HEK293T (cell line): ENCODE results near the gene IDS.

Experiments used
- ARNT ChIP-seq: fragments of 450-650 bp; IDR thresholded peaks from 2 replicates; pipeline ENCODE4 v1.6.1; 2017; ENCODE audit warnings: mild to moderate bottlenecking
- BHLHE40 ChIP-seq: fragments of 450-650 bp; IDR thresholded peaks from 2 replicates; pipeline ENCODE4 v1.6.1; 2016; ENCODE audit warnings: mild to moderate bottlenecking, moderate library complexity, borderline replicate concordance
- CTBP1 ChIP-seq: fragments of 450-650 bp; IDR thresholded peaks from 2 replicates; pipeline ENCODE4 v1.6.1; 2016; ENCODE audit warnings: borderline replicate concordance
- FOXA1 ChIP-seq: fragments of 450-650 bp; IDR thresholded peaks from 2 replicates; pipeline ENCODE4 v1.6.1; 2016; ENCODE audit warnings: mild to moderate bottlenecking
- FOXK2 ChIP-seq: fragments of 450-650 bp; IDR thresholded peaks from 2 replicates; pipeline ENCODE4 v1.6.1; 2016; ENCODE audit warnings: mild to moderate bottlenecking
- FOXM1 ChIP-seq: fragments of 450-650 bp; IDR thresholded peaks from 2 replicates; pipeline ENCODE4 v1.6.1; 2017; ENCODE audit warnings: mild to moderate bottlenecking, borderline replicate concordance
- HDGF ChIP-seq: fragments of 450-650 bp; IDR thresholded peaks from 2 replicates; pipeline ENCODE4 v1.6.1; 2017; ENCODE audit warnings: antibody characterized with exemption, borderline replicate concordance
- PKNOX1 ChIP-seq: fragments of 450-650 bp; IDR thresholded peaks from 2 replicates; pipeline ENCODE4 v1.6.1; 2016
- SP1 ChIP-seq: fragments of 450-650 bp; IDR thresholded peaks from 2 replicates; pipeline ENCODE4 v1.6.1; 2017
- SUZ12 ChIP-seq: fragments of 450-650 bp; IDR thresholded peaks from 2 replicates; pipeline ENCODE4 v1.6.1; 2016; ENCODE audit warnings: mild to moderate bottlenecking
- TARDBP ChIP-seq: fragments of 450-650 bp; IDR thresholded peaks from 2 replicates; pipeline ENCODE4 v1.6.1; 2016

DNA sequence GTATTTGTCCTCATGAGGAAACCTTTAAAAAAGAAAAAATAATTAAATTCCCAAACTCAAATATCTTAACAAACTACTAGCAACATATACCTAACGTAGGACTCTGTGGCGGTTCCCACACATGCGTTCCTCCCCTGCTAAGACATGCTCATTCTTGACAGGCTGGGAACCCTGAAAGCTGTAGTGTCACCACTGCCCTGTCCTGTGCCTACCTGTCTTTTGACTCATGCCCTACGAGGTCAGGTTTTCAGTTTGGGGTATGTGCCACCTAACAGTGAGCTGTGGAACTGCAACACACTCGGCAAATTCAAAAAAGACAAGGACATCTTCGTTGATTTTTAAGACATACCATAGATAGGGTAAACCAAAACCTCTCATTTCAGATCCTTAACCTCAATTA, 17.8 kb downstream of the IDS start:
- no peak for TF ChIP-seq BHLHE40
- no peak for TF ChIP-seq FOXK2
- no peak for TF ChIP-seq HDGF
- no peak for TF ChIP-seq SP1
- TF ChIP-seq TARDBP, result no peak
- TF ChIP-seq ARNT, result no peak
- TF ChIP-seq SUZ12, result no peak
- TF ChIP-seq FOXA1, result no peak
- no peak for TF ChIP-seq CTBP1
- TF ChIP-seq FOXM1, result no peak
- no peak for TF ChIP-seq PKNOX1
